WTC11 (cell line): Measurements from ENCODE around the gene PDZRN4. TPM values are rescaled to one million over a fixed set of nuclear protein-coding genes. Genes with fewer than 3 reads are reported as not detected.
"Not testable (repeated sequence)": the region's sequence is repeated elsewhere in the genome, so short reads cannot be mapped to it uniquely, and the experiment has no call there.

Experiments used
- ATAC-seq: fragments of 200-7000 bp; cut with Tn5 transposase; 2 replicates; pipeline ENCODE4 v1.10.0; 2021; ENCODE audit warnings: mild to moderate bottlenecking, moderate library complexity
- CTCF ChIA-PET: fragments of 300-600 bp; sonication (Branson Sonifier 250); formaldehyde crosslinking; loops from one replicate; lab custom pipeline; 2021; ENCODE audit warnings: antibody characterized with exemption; lab: Charles Lee
- POLR2A ChIA-PET: fragments of 350-600 bp; sonication (Branson Sonifier 250); formaldehyde crosslinking; loops from one replicate; lab custom pipeline; 2021; ENCODE audit warnings: antibody characterized with exemption; lab: Charles Lee
- DNase-seq: peaks from one replicate; pipeline ENCODE4 v3.0.0; 2021; ENCODE audit warnings: low spot score
- H3K27ac Mint-ChIP-seq: 2 replicates; pipeline ENCODE4 v1.8.0; 2021; ENCODE audit warnings: mixed read lengths
- H3K27me3 Mint-ChIP-seq: 2 replicates; pipeline ENCODE4 v1.8.0; 2021; ENCODE audit warnings: low read depth, mild to moderate bottlenecking, moderate library complexity, mixed read lengths
- H3K36me3 Mint-ChIP-seq: 2 replicates; pipeline ENCODE4 v1.8.0; 2021; ENCODE audit warnings: mixed read lengths
- H3K4me1 Mint-ChIP-seq: 2 replicates; pipeline ENCODE4 v1.8.0; 2022; ENCODE audit warnings: mixed read lengths
- H3K4me3 Mint-ChIP-seq: 2 replicates; pipeline ENCODE4 v1.8.0; 2021; ENCODE audit warnings: mild to moderate bottlenecking, moderate library complexity, mixed read lengths
- H3K9me3 Mint-ChIP-seq: 2 replicates; pipeline ENCODE4 v1.8.0; 2021; ENCODE audit warnings: mixed read lengths
- CREB1 ChIP-seq: sonication (generic); formaldehyde crosslinking; IDR thresholded peaks from 2 replicates; pipeline ENCODE4 v1.8.0; 2023; ENCODE audit warnings: mild to moderate bottlenecking, missing genetic modification reagents
- E2F1 ChIP-seq: sonication (generic); formaldehyde crosslinking; IDR thresholded peaks from 2 replicates; pipeline ENCODE4 v1.8.0; 2022; ENCODE audit warnings: mild to moderate bottlenecking, missing genetic modification reagents
- FOXK1 ChIP-seq: sonication (generic); formaldehyde crosslinking; IDR thresholded peaks from 2 replicates; pipeline ENCODE4 v1.8.0; 2022; ENCODE audit warnings: mild to moderate bottlenecking, moderate library complexity, missing genetic modification reagents
- GABPB1 ChIP-seq: sonication (generic); formaldehyde crosslinking; IDR thresholded peaks from 2 replicates; pipeline ENCODE4 v1.8.1; 2023; ENCODE audit warnings: mild to moderate bottlenecking, missing genetic modification reagents
- HMGXB4 ChIP-seq: sonication (generic); formaldehyde crosslinking; IDR thresholded peaks from 2 replicates; pipeline ENCODE4 v1.8.1; 2023; ENCODE audit warnings: mild to moderate bottlenecking, moderate library complexity, missing genetic modification reagents
- IRF2 ChIP-seq: sonication (generic); formaldehyde crosslinking; IDR thresholded peaks from 2 replicates; pipeline ENCODE4 v1.8.0; 2022; ENCODE audit warnings: low read depth, missing genetic modification reagents, borderline replicate concordance
- JAZF1 ChIP-seq: fragments of 250-450 bp; sonication (Bioruptor Pico); IDR thresholded peaks from 2 replicates; pipeline ENCODE4 v1.9.0; 2021; ENCODE audit warnings: moderate library complexity, mild to moderate bottlenecking, inconsistent platforms
- JUN ChIP-seq: sonication (generic); formaldehyde crosslinking; IDR thresholded peaks from 2 replicates; pipeline ENCODE4 v1.8.0; 2023; ENCODE audit warnings: mild to moderate bottlenecking, missing genetic modification reagents
- KAT7 ChIP-seq: sonication (generic); formaldehyde crosslinking; IDR thresholded peaks from 2 replicates; pipeline ENCODE4 v1.8.1; 2023; ENCODE audit warnings: missing genetic modification reagents, mild to moderate bottlenecking, borderline replicate concordance
- MLX ChIP-seq: sonication (generic); formaldehyde crosslinking; IDR thresholded peaks from 2 replicates; pipeline ENCODE4 v1.8.1; 2023; ENCODE audit warnings: mild to moderate bottlenecking, missing genetic modification reagents, moderate library complexity
- MXD4 ChIP-seq: fragments of 250-450 bp; sonication (Bioruptor Pico); IDR thresholded peaks from 2 replicates; pipeline ENCODE4 v1.8.0; 2021; ENCODE audit warnings: mild to moderate bottlenecking, moderate library complexity, borderline replicate concordance
- NFYB ChIP-seq: sonication (generic); formaldehyde crosslinking; conservative IDR thresholded peaks from 2 replicates; pipeline ENCODE4 v1.8.0; 2022; ENCODE audit warnings: low read depth, missing genetic modification reagents
- RELA ChIP-seq: sonication (generic); formaldehyde crosslinking; IDR thresholded peaks from 2 replicates; pipeline ENCODE4 v1.8.1; 2022; ENCODE audit warnings: missing genetic modification reagents, mild to moderate bottlenecking, borderline replicate concordance
- RORB ChIP-seq: fragments of 250-450 bp; sonication (Bioruptor Pico); IDR thresholded peaks from 2 replicates; pipeline ENCODE4 v1.9.0; 2021; ENCODE audit warnings: mild to moderate bottlenecking
- SOX15 ChIP-seq: fragments of 250-450 bp; sonication (Bioruptor Pico); IDR thresholded peaks from 2 replicates; pipeline ENCODE4 v1.9.0; 2021; ENCODE audit warnings: mild to moderate bottlenecking
- SP1 ChIP-seq: sonication (generic); formaldehyde crosslinking; conservative IDR thresholded peaks from 2 replicates; pipeline ENCODE4 v1.8.1; 2022; ENCODE audit warnings: missing genetic modification reagents
- ZNF425 ChIP-seq: fragments of 250-450 bp; sonication (Bioruptor Pico); conservative IDR thresholded peaks from 2 replicates; pipeline ENCODE4 v1.9.0; 2021; ENCODE audit warnings: mild to moderate bottlenecking
- ZSCAN18 ChIP-seq: fragments of 250-450 bp; sonication (Bioruptor Pico); IDR thresholded peaks from 2 replicates; pipeline ENCODE4 v2.1.2; 2022; ENCODE audit warnings: mild to moderate bottlenecking, moderate library complexity
- total RNA-seq: library from RNA; stranded (reverse); gene quantifications from 3 replicates; pipeline ENCODE4 v1.2.3, GENCODE V29; 2021

The PDZRN4 gene
- total RNA-seq, 1 experiment from 2014 or later = 0.09 TPM

GRCh38 chr12:41545761-41546160 lies 357.6 kb downstream of the PDZRN4 start:
- DNase-seq = no peak

GRCh38 chr12:41547071-41547470 lies 359.0 kb downstream of the PDZRN4 start:
- H3K36me3 Mint-ChIP-seq, ATAC-seq, POLR2A ChIA-PET, H3K27ac Mint-ChIP-seq, H3K4me3 Mint-ChIP-seq, H3K9me3 Mint-ChIP-seq, H3K4me1 Mint-ChIP-seq, DNase-seq, CTCF ChIA-PET, H3K27me3 Mint-ChIP-seq: not testable (repeated sequence)

More at GRCh38 chr12:41545761-41546160, 357.6 kb downstream of the PDZRN4 start:
- POLR2A ChIA-PET = no interaction called here
- no peaks in the 10 kb centered on the region for H3K36me3 Mint-ChIP-seq
- H3K4me1 Mint-ChIP-seq = no peaks in the 10 kb centered on the region
- no peaks in the 10 kb centered on the region for H3K27me3 Mint-ChIP-seq
- H3K27ac Mint-ChIP-seq = no peak overlapping the region
- TF ChIP-seq KAT7 = no peak
- no peak for TF ChIP-seq JUN (CRISPR knock-in tag)
- no peak for TF ChIP-seq HMGXB4
- no peak for TF ChIP-seq E2F1 (CRISPR knock-in tag)
- no peak for TF ChIP-seq SP1 (CRISPR knock-in tag)
- TF ChIP-seq MXD4 (CRISPR knock-in tag) = no peak
- no peak for TF ChIP-seq RORB (CRISPR knock-in tag)
- no peak for TF ChIP-seq FOXK1 (CRISPR knock-in tag)
- TF ChIP-seq CREB1 (CRISPR knock-in tag) = no peak
- H3K9me3 Mint-ChIP-seq = no peaks in the 10 kb centered on the region
- ATAC-seq = no peak
- CTCF ChIA-PET = no interaction called here
- H3K4me3 Mint-ChIP-seq = no peak overlapping the region

- no peak for DNase-seq
- H3K27ac Mint-ChIP-seq = no peak overlapping the region
- ChIA-PET CTCF (no interaction called here), POLR2A (no interaction called here)
- no peaks in the 10 kb centered on the region for H3K9me3 Mint-ChIP-seq
- ATAC-seq = no peak
- no peak overlapping the region for H3K4me3 Mint-ChIP-seq
- H3K27me3 Mint-ChIP-seq = no peaks in the 10 kb centered on the region
- H3K4me1 Mint-ChIP-seq = peaks cover 9% of the 10 kb centered on the region
- no peaks in the 10 kb centered on the region for H3K36me3 Mint-ChIP-seq
- no peak for TF ChIP-seq ZSCAN18 (CRISPR knock-in tag)
- no peak for TF ChIP-seq GABPB1 (CRISPR knock-in tag)
- TF ChIP-seq E2F1 (CRISPR knock-in tag) = no peak
- no peak for TF ChIP-seq HMGXB4
- TF ChIP-seq RELA (CRISPR knock-in tag) = no peak
- no peak for TF ChIP-seq SOX15 (CRISPR knock-in tag)
- no peak for TF ChIP-seq JAZF1 (CRISPR knock-in tag)
- no peak for TF ChIP-seq IRF2 (CRISPR knock-in tag)
- no peak for TF ChIP-seq NFYB (CRISPR knock-in tag)
- no peak for TF ChIP-seq MLX
- no peak for TF ChIP-seq ZNF425 (CRISPR knock-in tag)
Observed at GRCh38 chr12:41548926-41549325, 360.8 kb downstream of the PDZRN4 start.
